HG03520 (cell line): ENCODE data around the gene KRTAP21-3.
"Not testable (repeated sequence)": the region's sequence is repeated elsewhere in the genome, so short reads cannot be mapped to it uniquely, and the experiment has no call there.

Source experiments
- ATAC-seq: cut with Tn5 transposase; IDR thresholded peaks from one replicate; pipeline ENCODE4 v1.9.1; 2021; ENCODE audit warnings: mild to moderate bottlenecking, moderate library complexity; ENCODE audit not compliant: unreplicated experiment

KRTAP21-3 gene, protein sequence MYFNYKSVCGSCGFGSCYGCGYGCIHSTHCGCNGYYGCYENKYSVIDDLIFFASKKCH

DNA sequence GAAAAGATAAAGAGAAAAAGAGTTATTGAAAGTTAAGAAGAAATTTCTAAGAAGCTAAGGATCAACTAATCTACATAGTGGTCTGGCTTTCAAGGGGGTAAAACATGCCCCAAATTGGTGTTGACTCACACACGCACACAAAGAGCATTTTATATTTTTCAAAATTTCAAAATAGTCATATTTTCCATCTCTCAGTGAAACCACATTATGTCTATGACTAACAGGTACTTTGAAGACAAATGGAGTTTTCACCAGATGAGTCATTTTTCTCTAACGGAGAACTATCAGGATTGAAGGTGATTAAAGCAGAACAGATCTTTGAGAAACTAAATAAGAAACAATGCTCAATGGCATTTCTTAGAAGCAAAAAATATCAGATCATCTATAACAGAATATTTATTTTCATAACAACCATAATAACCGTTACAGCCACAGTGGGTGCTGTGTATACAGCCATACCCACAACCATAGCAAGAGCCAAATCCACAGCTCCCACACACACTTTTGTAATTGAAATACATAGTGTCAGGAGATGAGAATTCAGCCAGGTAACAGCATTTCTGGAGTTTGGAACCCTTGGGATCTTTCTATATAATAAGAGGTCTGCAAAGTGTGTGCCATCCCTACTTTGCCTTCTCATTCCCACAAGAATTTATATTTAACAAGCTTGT, at the start of gene KRTAP21-3:
KRTAP21-3 (minus strand) TSS at position 539 of the 671 bp plus-strand sequence; CDS start at position 521, 18 bp downstream.
- no peak for ATAC-seq

DNA sequence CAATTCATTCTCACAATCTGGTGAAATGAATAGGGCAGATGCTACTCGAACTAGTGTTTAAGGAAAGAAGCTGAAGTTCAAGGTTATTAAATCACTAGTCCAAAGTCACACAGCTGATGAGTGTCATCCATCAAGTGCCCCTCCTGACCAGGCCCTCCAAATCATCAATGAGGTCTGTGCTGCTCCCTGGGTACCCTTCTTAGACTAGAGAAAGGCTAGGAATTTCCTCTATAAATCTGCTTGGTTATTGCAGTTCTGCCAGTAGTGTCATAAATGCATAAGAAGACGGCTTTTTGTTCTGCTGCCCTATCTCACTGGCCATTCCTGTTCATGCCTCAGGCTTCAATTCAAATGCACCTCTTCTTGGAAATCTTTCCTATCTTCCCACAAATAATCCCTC, 42.2 kb upstream of the KRTAP21-3 start:
- ATAC-seq: no peak

DNA sequence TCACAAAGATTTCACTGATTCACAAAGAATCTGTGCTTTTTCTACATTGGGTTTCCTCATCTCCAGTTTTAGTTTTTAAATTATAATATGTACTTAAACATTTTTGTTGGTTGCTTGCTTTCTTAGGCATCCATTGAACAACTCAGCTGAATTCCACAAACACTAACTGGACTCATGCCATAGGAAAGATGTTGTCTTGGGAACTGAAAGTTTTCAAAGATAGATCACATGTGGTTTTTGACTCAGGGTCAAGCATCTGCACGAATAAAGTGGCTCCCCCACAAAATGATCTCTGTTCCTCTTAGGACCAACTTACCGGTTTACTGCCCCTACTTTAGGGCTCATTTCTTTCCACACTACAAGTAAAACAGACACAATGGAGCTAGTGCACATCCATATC, 39.7 kb upstream of the KRTAP21-3 start:
- no peak for ATAC-seq

DNA sequence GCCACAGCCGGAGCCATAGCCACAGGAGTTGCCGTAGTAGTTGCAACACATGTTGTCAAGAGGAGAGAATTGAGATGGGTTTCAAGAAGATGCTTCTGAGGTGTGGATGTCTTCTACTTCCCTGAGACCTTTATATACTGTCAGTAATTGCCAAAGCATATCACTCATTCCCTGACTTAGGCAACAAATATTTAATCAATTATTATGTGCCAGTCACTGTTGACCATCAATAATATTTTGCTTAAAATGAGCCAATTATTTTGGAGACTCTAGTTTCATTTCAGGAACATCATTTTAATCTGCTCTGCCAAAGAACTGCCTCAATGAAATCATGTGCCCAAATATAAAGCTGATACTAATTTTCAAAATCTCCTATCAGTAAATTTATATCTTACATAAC, 36.8 kb upstream of the KRTAP21-3 start, which contains the start of gene KRTAP21-1:
KRTAP21-1 (minus strand) TSS at position 101 of the 400 bp plus-strand sequence; CDS start at position 51, 50 bp downstream.
- ATAC-seq: not testable (repeated sequence)

DNA sequence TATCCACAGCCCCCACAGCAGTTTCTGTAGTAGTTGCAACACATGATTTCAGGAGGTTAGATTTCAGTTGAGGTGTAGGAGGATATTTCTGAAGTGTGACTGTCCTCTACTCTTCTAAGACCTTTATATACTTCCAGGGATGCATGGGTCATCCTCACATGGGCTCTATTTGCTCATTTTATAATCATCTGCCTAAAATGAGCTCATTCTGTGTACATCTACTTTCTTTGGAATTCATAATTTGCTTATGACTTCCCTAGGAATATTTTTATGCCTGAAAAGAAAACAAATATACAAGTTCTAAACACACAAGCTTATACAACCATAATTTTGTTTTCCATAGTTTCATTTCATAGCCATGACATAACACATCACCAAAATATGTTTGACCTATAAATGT, 28.6 kb upstream of the KRTAP21-3 start, which contains the start of gene KRTAP21-2:
KRTAP21-2 (minus strand) TSS at position 101 of the 400 bp plus-strand sequence; CDS start at position 44, 57 bp downstream.
- no peak for ATAC-seq

DNA sequence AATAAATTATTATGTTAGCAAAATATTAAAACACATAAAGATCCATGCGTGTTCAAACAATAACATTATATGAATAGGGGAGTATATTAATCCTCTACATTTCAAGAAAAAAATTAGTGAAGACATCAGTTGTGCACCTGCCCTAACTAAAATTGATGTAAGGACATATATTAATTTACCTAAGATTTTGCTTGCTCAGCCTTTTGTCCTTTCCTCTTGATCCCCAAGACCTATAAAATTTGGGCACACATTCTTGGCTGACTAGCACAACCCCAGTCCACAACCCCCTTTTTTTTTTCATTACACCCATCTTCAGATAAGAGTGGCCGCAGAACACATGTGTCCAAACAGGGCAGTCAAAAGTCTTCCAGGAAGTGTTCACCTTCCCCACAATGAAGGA, 21.9 kb upstream of the KRTAP21-3 start:
- ATAC-seq: no peak

DNA sequence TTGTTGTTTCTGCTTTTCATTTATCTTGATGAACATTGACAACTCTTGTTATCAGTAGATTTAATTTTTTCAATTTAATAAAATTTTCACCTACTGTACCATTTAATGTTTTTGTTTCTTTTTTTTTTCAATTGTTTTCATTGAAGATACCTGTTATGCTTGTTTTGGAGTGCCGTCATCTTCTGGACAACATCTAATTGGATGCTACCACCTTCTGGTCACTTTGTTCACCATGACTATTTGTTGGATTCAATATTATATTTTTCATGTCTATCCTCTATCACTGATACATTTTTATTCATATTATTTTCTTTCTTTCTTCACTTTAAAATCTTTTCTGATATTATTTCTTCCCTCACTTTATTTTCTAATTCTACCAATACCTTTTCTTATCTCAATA, 14.4 kb upstream of the KRTAP21-3 start:
- ATAC-seq: no peak

DNA sequence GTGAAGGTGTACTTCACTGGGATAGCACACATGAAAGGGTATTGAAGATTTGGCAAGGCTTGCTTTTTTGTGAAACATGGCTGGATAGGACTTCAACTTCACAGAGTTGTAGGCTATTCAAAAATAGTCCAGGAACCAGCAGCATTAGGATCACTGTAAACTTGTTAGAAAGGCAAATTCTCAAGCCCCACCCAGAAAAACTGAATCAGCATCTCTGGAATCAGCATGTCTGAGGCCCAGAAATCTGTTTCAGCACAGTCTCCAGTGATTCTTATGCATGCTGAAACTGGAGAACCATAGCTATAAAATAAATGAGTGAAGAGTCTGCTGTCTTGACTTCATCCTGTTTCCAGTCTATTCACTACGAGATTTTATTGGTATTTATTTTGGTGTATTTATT, 8.1 kb upstream of the KRTAP21-3 start:
- ATAC-seq: no peak

DNA sequence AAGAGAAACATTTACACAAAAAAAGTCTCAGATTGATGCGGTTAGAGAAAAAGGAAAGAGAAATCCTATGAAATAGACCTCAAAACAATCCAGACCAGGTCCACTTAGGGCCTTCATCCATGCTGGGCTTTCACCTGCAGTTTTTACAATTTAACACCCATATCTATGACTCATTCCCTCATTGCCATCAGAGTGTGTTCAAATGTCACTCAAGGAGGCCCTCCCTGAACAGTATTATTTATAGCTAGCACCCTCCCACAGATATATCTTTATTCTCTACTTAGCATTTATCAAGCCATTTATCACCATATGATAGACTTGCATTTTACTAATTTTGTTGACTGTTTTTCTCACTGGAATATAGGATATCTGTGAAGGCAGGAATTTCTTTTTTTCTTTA, 824 bp upstream of the KRTAP21-3 start:
- ATAC-seq: no peak

DNA sequence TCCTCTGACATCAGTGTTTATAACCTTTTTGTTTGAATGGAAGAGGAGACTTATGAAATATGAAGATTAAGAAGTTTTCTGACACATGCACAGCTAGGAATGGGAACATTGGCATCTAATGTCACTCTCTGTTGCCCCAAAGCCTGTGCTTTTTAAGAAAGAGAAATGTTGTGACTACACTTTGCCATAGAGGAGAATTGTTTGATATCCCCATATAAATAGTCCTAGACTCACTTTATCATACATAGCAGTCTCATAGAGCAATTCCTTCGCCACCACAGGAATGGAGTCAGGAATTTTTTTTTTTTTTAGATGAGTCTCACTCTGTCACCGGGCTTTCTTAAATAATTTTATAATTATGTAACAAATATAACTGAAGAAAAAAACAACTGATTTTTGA, 1.5 kb downstream of the KRTAP21-3 start:
- no peak for ATAC-seq

DNA sequence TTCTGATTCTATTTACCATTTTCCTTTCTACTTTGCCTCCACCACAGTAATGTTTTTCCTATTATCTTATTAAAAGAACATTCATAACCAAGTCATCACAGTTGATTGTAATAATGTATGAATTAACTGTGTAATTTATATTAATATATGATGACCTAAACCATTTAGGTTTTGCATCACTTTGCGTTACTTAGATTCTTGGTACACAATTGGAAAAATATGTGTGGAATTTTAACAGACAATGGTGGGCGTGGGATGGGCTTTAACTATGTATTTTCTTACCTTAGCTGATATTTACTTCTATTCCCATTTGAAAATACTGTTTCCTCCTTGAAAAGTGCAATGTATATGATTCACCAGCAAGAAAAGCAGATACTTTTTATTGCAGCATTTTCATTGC, 3.6 kb downstream of the KRTAP21-3 start:
- ATAC-seq: no peak

DNA sequence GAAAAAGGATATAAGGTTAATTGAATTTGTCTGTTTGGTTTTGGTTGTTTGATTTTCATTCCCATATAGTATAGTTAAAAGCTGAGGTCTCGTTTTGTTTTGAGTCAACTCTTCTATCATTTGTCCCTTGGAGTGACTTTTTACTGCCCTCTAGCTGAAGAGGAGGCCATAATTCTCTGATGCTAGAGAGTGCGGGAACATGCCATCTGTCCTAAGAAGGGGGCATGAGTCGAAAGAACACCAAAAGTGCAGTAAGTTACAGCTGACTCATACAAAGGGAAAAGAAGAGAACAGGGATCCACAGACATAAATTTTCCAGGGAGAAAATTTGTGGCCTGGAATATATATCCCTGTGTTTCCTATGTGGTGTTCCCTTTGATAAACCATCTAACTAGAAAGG, 4.1 kb downstream of the KRTAP21-3 start:
- no peak for ATAC-seq

DNA sequence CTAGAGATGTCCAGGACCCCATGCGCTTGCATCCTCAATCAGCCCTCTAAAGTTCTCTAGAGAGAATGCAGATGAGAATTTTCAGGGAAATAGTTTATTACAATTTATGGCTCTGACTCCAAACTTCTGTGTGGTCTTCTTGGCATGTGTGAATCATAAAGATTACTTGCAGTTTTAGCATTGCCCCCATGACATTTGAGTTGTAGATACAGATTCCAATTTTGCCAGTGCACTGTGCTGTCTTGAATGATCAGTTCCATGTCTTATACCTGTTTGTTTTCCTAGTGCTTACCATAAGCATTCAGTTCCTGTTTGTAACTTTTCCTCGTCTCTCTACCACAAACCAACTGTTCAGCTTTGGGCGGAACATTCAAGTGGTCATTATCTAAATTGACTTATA, 4.8 kb downstream of the KRTAP21-3 start:
- no peak for ATAC-seq

DNA sequence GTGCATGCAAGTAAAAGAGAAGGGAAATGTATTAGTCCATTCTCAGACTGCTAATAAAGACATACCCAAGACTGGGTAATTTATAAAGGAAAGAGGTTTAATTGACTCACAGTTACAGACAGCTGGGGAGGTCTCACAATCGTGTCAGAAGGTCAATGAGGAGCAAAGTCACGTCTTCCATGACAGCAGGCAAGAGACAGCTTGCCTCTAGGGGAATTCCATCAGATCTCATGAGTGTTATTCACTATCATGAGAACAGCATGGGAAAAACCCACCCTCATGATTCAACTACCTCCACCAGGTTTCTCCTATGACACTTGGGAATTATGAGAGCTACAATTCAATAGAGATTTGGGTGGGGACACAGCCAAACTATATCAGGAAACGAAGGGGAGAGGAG, 8.1 kb downstream of the KRTAP21-3 start:
- no peak for ATAC-seq

DNA sequence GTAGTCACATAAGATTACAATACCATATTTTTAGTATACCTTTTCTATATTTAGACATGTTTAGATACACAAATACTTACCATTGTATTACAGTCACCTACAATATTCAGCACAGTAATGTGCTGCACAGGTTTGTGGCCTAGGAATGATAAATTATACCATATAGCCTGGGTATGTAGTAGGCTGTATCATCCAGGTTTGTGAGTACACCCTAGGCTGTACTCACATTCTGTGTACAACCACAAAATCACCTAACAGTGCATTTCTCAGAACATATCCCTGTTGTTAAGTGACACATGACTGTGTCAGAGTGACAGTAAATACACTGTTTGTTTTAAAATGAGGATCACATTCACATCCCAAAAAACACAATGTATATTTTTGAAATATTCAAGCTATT, 11.2 kb downstream of the KRTAP21-3 start:
- ATAC-seq: no peak

DNA sequence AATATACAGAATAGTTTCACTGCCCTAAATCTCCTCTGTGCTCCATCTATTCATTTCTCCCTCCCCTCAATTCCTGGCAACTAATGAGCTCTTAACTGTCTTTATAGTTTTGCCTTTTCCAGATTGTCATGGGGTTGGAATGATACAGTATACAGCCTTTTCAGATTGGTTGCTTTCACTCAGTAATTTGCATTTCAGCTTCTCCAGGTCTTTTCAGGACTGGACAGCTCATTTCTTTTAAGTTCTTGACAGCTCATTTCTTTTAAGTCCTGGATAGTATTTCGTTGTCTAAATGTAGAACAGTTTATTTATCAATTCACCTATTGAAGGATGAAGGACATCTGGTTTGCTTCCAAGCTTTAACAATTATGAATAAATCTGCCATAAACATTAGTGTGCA, 22.6 kb downstream of the KRTAP21-3 start:
- ATAC-seq: no peak

DNA sequence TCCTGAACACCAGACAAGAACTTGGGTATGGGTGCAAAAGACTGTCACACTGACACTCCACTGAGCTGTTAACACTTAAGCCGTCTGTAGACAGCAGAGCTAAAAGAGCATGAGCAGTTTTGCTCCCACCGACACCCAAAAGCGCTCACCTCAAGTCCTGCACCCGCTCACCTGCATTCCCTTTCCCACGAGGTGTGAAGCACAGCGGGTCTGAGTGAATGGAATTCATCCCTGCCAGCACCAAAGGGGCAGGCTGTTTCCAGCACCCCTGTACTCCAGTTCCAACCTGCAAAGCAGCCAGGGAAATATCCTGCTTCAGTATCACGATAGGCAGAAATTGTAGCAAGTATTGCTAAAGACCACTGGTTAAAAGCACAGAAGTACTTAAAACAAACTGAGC, 28.8 kb downstream of the KRTAP21-3 start:
- ATAC-seq: no peak

DNA sequence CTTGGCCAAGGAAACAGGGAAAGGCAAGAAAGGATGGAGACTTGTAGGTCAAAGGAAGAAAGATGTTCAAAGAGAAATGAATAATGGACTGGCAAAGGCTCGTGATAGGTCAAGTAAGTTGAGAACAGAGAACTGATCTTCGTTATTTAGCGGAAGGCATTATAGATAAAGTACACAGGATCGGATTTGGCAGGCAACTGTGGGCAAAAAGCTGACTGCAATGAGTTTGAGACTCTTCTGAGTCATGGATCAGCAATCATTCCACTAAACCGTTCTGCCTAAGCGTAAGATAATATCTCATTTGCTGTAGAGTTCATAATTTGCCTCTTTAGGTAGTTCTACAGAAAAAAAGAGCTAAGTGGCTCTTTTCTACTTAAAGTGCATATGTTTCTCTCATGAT, 34.1 kb downstream of the KRTAP21-3 start:
- ATAC-seq: no peak

DNA sequence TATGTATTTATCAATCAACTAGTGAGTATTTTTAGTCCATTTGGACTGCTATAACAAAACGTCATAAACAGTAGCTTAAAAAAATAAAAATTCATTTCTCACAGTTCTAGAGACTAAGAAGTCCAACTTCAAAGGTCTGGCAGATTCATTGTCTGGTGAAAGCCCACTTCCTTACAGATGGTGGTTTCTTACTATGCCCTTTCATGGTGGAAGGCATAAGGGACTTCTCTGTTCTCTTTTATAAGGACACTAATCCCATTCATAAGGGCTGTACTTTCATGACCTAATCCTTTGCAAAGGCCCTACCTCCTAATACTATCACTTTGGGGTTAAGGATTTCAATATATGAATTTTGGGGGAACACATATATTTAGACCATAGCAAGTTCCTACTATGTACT, 38.0 kb downstream of the KRTAP21-3 start:
- ATAC-seq: no peak

DNA sequence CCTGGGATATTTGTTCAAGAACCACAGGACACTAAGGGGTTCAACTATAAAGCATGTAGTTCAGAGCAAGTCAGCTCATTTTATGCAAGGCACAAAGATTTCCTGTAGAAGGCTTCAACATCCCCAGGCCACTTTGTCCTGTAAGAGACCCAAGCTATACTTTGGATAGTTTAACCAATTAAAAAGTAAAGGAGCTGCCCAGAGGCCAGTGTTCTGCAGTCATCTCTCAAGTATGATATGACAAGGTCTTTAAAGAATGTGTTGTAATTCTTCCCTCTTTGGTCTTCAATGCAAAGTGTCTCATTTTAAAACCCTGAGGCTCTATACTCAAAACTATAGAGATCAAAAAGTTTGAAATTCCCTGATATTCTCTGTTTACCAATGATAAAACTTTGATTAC, 41.8 kb downstream of the KRTAP21-3 start:
- ATAC-seq: no peak

DNA sequence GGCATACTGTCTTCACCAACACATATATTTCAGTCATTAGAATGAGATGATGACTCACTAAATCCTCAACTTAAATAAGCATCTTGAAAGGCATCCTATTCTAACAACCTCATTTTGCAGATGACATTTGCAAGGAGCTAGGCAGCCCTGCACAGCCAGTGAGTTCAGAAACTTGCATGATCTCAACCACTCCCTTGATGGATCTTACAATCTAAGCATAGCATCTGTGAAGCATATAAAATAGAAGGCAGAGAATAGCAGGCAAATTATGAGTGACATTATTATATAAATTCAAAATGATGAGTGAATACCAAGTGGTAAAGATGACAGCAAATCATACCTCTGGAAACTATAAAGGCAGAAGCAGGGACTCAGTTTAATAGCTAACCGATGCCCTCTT, 44.3 kb downstream of the KRTAP21-3 start:
- no peak for ATAC-seq

DNA sequence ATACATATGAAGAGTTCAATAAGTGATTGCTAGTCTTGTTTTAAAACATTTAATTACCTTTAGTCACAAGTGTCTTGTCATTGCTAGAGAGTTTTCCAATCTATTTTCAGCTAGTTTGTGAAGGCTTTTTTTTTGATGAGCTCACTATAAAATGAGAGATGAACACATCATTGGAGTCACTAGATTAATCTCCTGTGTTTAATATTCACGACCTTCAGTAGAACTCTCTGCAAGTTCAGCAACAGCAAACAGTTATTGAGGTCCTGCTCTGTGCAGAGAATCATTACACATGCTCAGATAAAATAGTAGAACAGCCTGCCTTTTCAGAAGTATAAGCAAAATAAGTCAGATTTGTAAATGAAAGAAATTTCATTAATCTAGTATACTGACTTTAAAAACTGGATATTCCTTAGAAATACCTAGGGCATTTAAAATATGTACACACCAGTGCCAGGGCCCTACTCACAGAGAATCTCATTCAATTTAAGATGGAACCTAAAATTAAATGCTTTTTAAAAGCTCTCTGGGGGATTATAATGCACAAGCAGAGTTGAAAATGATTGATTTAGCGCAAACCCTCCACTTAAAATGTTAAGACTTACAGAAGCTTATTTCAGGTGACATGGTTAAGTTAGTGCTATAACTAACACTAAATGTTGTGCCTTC, 45.5 kb downstream of the KRTAP21-3 start:
- ATAC-seq: no peak
